HG03575 (cell line): Measurements from ENCODE around the gene TECTB.

Source experiments
- ATAC-seq: cut with Tn5 transposase; IDR thresholded peaks from one replicate; pipeline ENCODE4 v1.9.1; 2021; ENCODE audit not compliant: unreplicated experiment, insufficient number of reproducible peaks, low FRiP score; ENCODE audit errors: extremely low read depth

The TECTB gene

DNA sequence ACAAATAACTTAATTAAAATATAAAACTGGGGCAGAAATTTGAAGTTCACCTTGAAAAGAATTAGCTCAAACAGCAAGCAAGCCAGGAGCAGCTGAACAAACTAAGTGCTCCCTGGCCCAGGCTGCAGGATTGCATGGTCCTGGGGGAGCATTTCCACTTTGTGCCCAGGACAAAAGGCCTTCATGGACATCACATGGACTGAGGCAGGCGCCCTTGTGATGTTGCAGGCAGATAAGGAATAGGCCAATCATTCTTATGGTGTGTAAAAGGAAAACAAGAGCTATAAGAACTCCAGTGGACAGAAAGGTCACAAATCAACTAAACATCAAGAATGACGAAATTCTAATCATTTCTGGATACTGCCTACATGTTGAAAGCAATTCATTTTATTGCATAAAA is 17.5 kb upstream of the TECTB start:
- no peak for ATAC-seq

DNA sequence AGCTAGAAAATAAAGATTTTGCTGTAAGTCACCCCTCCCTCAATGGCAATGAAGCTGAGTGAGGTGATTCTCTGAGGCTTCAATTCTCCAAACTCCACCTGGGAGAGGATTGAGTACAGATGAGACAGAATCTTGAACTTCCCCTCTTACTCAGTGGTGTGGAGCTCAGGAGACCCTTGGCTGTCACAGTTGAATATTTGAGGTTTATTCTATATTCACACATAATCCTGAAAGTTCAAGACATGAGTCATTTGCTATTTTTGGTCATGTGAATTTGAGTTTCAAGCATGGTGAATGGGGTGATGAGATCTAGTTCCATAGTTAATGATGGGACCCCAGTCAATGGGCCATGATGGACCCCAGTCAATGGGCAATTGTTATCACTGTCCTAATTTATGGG is 13.9 kb upstream of the TECTB start:
- no peak for ATAC-seq

DNA sequence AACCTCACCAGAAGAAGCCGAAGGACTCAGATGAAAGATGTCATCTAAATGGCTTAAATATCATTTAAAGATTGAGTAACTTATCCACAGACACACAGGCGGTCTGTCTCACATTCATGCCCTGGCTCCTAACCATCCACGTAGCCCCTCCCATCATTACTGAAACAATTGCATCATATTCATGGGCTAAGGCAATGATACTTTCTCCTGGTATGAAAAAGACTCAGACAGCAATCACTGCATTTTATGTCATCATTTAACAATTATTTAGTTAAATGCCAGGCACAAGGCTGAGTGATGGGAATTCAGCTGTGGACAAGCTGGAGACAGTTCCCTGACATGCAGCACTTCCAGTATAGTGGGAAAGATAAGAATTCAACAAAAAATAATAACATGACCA is 11.2 kb upstream of the TECTB start:
- no peak for ATAC-seq

DNA sequence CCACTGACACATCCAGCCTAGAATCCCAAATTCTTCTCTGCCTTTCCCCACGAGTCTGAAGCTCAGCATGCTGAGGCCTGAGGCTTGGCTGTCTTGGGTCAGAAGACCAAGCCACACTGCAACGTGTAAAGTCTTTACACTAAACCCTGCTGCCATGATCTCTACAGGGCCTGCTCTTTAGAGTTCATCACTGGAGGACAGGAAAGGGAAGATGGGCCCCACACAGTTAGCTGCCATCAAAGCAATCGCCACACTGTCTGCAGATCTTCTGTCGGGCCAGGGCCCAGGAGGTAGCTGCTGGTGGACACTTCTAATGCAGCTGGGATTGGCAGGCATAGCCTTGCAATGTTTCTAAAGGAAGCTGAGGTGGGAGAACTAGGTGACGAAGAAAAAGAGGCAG is 8.4 kb upstream of the TECTB start:
- no peak for ATAC-seq

DNA sequence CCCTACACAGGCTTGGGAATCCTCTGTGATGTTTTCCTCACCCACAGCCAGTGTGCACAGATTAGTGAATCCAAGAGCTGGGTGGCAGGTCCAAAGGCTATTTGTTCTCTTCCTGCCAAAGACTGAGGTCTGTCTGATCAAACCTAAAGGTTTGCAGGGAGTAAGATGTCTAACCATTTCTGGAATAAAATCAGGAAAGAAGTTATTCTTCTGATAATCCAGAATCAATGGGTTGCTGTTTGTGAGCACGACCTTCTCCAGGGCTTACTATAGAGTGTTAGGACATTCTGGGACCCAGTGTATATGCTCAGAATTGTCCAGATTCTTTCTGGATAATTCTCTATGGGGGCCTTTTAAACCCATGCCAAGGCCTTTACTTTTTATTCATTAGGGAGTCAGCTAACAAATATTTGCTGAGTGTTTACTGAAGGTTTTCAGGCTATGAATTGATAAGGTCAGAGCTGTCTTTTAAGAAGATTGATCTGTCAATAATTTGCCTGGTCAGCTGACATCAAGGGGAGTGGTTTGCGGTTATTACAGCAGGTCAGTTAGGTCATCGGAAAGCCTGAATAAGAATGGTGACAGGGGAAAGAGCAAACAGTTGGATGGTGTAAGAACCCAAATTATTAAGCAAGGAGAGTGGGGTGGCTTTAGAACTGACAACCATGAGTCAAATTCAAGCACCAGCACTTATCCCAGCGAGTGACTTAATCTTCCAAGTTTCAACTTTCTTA is 7.5 kb upstream of the TECTB start:
- no peak for ATAC-seq

DNA sequence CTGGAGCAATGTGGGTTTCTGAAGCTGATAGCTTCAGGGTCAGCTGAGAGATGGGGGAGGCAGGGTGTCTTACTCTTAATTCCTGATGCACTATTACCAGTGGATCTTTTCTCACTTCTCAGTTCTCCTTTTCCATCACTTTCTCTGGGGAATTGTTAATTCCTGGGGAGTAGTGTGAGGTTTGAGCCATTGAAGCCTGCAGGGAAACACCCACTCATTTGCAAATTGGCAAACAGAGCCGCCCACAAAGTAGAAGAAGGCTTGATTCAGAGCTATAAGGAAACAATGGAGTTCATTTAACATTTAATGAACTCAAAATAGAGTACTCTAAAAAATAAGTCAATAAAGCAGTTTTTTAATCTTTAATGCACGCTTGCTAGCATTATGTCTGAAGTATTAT is 4.3 kb upstream of the TECTB start:
- ATAC-seq: no peak

DNA sequence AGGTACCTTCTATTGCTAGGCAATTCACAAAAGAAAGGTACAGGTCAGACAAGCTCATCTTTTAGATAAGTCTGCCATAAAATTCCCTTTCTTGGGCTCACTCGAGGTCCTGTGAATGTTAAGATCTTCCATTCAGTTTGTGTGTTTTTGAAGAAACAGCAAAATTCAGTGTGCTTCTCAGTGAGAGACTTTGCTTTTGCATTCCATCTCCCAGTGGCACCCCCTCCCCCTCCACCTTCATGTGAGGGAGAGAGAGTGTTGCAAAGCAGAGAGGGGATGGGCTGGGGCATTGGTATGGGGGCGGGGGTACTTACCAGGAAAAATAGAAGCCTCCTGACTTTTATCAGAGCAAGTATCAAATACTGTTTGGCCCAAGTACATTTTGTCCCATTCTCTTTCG is 3.8 kb upstream of the TECTB start:
- ATAC-seq: no peak

DNA sequence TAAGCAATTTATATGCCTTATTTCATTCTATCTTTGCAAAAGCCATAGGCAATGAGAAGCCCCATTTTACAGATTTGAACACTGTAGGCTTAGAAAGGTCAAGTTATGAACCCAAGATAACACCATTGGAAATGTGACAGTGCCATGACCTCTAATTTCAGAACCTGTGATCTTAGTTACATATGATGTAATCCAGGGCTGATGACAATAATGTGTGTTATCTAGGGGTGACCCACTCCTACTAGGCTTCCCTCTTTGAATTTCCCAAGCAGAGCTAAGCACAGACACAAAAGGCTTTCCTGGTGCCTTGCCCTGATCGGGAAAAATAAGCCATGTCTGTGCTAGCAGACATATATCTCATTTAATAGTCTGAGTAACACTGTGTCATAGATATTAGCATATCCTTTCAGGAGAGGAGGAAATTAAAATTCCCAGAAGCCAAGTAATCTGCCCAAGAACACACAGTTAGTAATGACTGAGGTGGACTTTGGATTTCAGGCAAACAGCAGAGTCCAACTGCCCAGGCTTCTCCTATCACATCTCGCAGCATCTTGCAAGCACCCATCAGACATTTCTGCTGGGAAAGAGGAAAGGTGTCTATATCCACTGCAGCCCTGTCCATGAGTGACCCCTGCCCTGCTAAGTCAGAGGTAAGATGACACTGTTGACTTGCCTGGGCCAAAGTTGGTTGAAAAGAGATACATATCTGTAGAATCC is 2.8 kb upstream of the TECTB start:
- no peak for ATAC-seq

DNA sequence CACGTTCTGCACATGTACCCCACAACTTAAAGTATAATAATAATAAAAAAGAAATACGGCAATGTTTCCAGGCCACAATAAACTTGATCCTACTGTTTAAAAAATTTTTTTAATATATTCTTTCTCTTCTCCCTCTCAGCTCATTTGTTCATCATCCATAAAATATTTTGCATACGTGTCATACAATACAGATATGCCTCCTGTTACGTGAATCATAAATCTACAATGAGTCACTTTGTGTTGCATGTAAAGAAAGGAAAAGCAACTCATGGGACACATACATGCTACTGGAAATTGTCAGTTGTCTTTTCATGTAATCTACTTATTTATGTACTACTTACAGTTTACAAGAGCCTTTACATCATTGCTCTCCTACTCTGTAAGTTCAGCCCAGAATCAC is 1.1 kb upstream of the TECTB start:
- ATAC-seq: no peak

DNA sequence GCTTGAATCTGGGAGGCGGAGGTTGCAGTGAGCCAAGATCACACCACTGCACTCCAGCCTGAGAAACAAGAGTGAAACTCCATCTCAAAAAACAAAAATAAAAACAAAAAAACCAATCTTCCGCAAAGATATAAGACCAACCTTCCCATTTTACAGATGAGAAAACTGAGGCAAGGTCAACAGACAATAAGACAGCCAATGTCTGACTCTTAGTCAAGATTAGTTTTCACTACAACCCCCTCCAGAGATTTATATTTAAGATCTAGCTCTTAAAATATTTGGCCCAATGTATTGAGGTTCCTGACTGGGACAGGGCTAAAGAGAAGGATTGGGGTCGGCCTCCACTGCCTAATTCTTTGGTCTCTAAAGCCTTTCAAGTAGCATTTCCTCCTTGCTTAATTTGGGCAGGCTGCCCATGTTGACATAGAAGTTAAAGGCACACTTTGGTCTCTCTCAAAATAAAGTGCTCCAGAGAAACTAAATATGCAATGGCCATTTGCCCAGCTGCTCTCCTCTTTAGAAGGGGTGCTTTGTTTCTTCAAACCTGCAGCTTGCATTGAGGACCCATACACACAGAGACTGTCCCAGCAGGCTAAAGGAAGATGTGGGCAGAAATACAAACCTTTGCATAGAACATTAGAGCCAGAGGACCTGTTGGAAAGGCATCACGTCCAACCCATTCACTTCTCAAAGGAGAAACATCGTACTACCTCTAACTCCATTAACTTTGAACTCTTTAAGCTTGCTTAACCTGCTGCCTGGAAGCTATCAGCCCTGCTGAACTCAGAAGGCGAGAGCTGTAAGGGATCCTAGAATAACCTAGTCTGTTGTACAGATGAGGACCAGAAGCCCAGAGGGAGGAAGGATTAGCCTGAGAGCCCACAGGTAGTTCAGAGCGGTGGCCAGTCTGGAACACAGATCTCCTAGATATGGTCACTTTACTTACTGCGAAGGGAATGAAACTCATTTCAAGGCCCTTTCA is 3.9 kb downstream of the TECTB start:
- ATAC-seq: no peak

DNA sequence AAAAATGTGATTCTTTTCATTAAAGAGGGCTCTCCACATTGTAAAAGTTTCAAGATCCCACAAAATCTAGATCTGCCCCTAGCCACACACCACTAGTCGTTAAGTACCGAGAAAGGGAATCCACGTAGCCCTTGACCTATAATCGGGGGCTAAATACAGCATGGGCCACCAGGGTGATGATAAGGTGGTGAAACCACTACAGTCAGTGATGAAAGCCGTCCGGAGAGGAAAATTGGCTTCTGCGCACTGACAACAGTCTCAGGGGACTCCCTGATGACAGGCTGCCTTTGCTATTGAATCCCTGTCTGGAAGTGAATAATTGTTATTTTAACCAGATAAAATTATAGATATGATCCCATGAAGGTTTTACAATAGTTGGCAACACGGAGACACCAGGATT is 4.6 kb downstream of the TECTB start:
- no peak for ATAC-seq

DNA sequence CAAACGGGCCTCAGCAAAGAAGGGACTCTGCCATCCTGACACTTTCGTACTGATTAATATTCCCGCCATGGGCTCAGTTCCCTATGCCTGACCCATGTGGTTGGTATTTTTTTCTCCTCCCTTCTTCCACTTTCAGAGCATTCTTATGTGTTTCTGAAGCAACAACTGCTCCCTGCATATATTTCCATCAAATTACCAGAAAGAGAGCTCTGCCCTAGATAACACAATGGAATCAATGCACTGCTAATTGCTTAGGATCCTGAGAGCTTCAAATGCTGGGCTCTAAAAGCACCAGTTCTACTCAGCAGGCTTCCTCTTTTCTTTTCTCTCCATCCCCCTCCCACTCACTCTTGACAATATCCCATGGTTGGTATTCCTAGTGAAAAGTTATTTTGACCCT is 5.3 kb downstream of the TECTB start:
- no peak for ATAC-seq

DNA sequence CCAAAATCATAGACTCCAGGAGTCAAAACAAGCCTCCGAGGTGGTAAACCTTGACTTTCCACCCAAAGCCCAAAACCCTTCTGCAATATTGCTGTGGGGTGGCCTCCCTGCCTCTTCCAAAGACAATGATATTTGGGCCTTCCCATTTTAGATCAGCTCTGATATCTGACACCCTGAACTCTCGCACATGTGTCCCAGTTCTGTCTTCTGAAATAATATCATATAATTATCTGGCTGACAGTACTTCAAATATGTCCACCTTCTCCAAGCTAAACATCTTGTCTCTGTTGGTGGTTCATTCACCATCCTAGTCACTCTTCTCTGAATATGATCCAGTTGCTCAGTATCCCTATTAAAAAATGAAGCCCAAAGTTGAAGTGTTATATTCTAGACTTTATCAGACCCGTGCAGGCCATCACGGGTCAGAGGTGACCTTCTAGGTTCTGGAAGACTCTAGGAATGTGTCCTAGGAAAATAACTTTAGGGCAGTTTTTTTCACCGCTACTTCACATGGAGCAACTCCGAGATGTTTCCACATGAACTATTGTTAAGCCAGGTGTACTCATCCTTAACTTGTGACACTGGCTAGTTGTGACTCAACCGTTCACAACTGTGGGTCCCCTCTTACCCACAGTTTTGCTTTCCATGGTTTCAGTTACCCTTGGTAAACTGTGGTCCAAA is 6.3 kb downstream of the TECTB start:
- ATAC-seq: no peak

DNA sequence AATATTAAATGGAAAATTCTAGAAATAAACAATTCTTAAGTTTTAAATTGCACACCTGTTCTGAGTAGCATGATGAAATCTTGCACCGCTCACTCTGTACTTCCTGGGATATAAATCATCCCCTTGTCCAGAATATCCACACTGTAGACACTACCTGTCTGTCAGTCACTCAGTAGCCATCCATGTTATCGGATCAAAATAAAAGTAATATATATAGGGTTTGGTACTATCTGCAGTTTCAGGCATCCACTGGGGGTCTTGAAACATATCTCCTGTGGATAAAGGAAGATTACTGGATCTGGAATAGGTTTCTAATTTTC is 6.8 kb downstream of the TECTB start:
- no peak for ATAC-seq

DNA sequence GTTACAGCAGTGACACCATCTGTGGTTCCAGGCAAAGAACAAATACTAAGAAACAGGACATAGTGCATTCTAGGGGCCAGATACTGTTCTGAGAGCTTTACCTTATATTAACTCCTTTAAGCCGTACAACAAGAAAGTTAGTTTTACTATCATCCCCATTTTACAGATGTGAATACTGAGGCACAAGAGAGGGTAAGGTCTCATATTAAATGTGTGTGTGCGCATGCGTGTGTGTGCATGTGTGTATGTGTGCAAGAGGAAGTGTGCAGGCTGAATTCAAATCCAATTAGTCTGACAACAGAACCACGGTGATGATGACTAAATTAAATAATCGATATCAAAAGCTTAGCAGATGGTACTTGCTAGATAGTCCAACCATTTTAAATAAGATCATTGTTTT is 11.0 kb downstream of the TECTB start:
- ATAC-seq: no peak

DNA sequence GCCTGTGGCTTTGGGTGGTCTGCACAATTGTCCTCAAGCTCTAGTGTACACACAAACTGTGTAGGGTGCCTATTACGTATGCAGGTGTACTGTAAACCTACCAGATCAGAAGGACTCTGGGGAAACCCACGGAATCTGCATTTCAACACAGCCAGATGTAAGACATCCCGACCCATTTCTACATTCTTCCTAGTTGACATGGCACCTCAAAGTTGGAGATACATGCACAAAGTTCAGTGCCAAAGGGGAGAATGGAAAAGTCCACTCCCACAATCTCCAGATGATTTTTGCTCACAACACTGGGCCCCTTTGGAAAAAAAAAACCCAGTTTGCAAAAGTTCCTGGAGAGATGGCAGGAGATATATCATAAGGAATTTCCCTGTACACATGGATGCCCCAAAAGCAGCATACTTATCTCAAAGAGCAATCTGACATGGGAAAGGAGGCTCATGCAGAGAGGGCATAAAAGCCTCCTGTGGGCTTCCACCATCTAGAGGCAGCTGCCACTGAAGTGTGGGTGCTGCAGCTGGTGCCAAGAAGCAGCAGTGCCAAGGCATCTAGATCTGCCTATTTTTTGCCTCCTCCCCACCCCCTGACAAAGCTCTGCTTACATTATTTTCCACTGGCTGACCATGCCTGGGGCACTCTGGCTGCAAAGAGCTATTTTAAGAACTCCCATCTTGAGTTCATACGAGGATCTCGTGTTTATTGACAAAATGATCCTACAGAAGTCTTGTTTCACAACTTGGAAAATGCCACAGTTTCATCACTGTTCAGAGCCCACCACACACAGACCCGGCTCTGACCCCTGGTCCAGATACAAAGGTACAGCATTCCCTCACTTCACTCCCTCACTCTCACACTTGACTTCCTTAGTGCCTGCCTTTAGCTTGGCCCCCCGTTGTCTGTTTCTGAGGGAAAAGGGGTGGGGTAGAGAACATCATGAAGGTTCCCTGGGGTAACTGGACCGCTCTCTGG is 12.9 kb downstream of the TECTB start:
- ATAC-seq: no peak

DNA sequence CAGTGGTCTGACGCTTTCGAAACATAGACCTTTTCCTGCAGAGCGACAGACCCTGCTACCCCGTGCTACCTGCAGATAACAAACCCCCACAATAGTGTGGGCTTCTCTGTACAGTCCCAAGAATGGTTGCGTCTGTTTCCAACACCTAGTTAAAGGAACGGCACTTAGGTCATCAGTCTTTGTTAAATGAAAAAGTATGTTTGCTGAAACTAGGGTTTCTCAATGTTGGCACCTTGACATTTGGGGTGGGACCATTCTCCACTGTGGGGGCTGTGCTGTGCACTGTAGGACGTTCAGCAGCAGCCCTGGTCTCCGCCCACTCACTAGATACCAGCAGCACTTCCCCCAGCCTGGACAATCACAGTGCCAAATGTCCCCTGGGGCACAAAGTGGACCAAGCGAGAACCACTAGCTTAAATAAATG is 13.7 kb downstream of the TECTB start:
- ATAC-seq: no peak

DNA sequence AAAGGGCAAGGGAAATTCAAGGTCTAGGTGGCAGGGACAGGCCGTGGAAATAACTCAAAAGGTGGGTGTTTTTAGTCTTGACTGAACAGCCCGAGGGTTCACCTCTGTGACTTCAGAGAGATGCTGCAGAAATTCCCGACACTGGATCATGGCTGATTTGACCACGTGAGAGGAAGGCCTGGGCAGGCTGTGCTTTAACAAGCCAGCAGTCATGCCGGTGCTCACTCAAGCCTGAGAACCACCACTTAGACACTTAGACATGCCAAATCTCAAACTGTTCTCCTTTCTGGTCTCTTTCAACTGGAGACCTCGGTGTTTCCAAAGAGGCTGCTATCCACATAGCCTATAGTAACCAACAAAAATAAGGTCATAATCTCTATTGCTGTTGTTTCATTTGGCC is 15.4 kb downstream of the TECTB start:
- ATAC-seq: no peak
